Raji (cell line): Measurements from ENCODE around the gene CCDC181.

Experiments used
- POLR2A ChIP-seq: IDR thresholded peaks from 2 replicates; pipeline ENCODE4 v1.6.1; 2011; ENCODE audit warnings: low read depth, low read length, control low read depth; ENCODE audit not compliant: insufficient read depth

The CCDC181 gene

GRCh38 chr1:169451218-169451824 is 24.0 kb upstream of the CCDC181 start:
- no peak for TF ChIP-seq POLR2A

- no peak for TF ChIP-seq POLR2A
Observed at GRCh38 chr1:169443923-169444322, 16.6 kb upstream of the CCDC181 start.

DNA sequence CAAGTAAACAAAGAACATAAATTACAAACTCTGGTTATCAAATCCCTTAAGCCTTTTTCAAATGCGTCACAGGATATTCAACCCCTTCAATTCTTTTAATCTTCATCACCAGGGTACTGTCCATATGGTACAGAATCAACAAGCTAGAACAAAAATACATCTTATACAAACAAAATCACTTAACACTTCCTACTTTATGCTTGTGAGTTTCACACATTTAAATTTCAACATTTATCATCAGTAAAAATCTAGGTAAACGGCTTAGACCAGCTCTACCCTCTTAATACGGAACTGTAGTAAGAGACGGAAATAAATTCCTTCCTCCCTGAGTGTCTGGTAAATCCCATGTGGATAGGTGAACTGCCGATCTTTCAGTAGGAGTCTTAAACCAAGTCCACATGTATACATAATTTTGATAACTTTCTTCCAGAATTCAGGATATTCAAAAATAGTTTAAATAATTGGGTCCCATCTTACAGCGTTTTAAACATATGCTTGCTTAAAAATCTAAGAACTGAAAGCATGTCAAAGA is 1.0 kb downstream of the CCDC181 start:
- TF ChIP-seq POLR2A: no peak

DNA sequence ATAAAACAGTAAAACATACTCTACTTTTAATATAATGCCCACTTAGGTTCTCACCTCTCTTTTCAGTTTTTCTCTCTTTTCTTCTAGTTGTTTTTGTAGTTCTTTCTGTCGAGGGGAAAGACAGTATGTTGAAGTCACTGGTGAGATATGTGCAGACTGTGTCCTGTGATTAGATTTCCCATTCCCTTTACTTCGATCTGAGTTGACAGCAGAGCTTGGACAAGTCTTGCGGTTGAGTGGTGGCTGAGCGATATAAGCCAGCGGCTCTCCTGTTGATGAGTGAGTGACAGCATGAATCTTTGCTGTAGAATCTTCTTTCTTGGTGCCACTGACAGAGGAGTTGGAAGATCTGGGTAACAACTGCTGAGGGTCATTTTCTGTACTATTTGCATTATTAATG is 6.0 kb downstream of the CCDC181 start:
- no peak for TF ChIP-seq POLR2A

DNA sequence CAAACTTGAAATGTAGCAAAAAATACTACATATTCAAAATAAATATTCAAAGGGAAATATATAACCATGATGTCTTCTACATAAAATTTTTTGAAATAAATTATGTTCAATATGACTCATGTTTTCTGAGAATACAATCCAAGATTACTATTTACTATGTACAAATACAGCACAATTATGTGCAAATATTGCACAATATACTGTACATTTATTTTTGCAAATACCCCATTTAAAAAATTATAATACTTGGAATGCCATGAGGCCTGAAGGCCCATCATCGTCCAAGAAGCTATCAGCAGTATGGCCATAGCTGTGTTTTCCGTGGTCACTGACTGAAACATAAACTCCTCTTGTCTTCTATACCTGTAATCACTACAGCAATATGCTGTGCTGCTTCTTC is 12.3 kb downstream of the CCDC181 start:
- TF ChIP-seq POLR2A: no peak

DNA sequence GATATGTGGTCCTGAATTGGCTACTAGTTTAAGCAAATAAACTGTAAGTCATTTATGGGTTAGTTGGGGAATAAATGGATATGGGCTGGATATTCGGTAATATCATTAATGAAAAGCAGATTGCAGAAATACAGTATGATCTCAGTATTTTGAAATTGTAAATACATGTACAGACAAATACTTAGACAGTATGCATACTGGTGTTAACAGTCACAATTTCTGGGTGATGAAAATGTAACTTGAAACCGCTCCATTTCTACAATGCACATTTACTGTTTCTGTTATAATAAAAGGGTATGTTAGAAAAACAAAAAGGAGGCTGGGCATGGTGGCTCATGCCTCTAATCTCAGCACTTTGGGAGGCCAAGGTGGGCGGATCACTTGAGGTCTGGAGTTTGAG is 31.3 kb downstream of the CCDC181 start:
- TF ChIP-seq POLR2A: no peak

DNA sequence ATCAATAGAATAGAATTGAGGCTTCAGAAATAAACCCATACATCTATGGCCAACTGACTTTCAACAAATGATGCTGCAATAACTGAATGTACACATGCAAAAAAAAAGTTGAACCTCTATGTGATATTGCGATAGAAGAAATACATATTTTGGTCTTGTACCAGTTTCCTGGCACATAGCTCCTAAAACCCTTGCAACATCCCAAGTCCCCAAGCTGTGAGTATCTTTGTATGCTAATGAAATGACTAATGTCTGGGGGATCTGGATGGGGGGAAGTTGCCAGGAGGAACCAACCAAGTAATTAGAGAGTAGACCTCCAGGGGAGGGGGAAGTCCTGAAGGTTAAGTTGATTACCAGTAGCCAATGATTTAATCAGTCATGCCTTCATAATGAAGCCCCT is 34.9 kb downstream of the CCDC181 start:
- TF ChIP-seq POLR2A: no peak

- TF ChIP-seq POLR2A: no peak
Observed at GRCh38 chr1:169390303-169390702, 37.0 kb downstream of the CCDC181 start.

- TF ChIP-seq POLR2A: no peak
Observed at GRCh38 chr1:169387399-169387798, 39.9 kb downstream of the CCDC181 start.

DNA sequence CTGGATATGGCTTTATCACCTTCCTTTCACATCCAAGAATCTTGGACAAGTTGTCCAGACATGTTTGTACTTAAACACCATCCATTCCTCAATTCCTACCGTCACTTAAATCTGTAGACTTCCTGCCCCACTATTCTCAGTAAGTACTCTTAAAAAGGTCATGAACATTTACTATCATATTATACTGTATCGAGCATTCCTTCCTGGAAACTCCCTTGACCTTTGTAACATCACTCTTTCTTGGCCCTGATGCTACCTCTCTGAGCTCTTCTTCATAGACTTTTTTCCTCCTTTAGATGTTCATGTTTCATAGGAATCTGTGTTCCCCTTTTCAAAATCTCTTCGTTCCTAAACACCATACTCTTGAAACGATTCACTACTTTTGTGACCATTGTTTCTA is 43.8 kb downstream of the CCDC181 start:
- TF ChIP-seq POLR2A: no peak

GRCh38 chr1:169381162-169381561 is 46.1 kb downstream of the CCDC181 start:
- TF ChIP-seq POLR2A: no peak

DNA sequence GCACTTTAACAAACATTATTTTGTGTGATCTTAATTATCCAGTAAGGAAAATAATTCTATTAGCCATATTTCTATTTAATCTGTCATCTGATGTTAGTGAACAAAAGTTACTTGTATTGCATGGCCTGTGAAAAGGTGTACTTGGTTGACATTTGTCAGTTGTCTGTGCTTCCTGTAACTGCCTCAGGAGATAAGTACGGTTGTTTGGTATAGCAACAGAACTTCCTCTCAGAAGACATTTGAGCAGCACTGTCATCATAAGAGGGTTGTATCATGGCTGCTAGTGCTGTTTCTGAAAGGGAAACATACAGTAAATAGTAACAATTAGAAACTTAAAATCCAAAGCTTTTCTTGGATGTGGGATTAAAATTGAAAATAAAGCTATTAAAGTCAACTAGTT is 55.9 kb downstream of the CCDC181 start:
- no peak for TF ChIP-seq POLR2A

DNA sequence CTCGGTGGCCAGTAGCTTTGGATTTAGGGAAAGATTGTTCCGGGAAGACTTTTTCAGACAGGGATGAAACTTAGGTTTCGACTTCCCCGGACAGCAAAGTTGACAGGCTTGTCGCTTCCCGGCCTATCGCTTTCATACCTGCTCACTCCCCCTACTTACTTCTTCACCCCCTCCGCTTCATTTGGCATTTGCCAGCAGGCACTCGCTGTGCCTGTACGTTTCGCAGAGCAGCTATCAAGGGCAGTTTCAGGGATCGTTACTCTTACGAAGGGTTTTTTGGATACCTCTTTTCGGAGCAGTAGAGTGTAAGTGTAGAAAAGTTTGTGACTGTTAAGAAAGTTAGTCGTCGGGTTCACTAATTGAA is 58.9 kb downstream of the CCDC181 start:
- no peak for TF ChIP-seq POLR2A

DNA sequence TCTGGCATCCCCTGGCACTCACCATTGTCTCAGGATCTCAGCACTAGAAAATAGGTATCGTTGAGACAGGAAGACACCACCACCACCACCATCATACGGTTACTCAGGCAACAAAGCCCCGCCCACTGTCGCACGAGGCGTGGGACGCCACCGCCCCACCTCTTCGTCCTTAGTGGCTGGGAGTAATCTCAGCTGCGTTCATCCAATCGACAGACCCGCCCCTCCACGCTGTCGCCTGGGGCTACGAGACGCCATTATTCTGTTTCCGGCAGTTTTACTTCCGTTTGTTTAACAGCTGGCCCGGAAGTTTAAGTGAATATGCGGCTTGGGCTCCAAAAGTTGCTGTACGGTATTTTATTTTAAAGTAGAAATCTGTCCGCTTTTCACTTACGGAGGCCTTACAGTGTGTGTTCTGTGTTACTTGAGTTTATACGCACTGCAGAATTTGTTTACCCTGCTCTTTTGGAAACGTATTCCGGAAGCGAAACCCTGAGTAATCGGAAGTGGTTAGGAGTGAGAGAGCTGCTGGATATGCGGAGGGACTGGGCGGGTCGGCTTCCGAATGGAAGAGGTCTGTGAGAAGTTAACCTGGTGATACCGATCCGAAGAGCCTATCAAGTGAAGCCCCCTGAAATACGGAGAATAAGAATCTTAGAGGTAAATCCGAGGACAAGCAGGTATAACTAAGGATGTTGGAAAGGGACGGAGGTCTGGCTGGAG is 59.4 kb downstream of the CCDC181 start, which contains the start of the genes BLZF1 and NME7:
BLZF1 (plus strand) TSS at position 510 of the 720 bp plus-strand sequence. CDS start 1,328 bp downstream, outside the sequence.
NME7 (minus strand) TSS at position 112 of the 720 bp plus-strand sequence; CDS start at position 25, 87 bp downstream.
- peak; percentile 33; the same call in 1 of the 2 replicates for TF ChIP-seq POLR2A

DNA sequence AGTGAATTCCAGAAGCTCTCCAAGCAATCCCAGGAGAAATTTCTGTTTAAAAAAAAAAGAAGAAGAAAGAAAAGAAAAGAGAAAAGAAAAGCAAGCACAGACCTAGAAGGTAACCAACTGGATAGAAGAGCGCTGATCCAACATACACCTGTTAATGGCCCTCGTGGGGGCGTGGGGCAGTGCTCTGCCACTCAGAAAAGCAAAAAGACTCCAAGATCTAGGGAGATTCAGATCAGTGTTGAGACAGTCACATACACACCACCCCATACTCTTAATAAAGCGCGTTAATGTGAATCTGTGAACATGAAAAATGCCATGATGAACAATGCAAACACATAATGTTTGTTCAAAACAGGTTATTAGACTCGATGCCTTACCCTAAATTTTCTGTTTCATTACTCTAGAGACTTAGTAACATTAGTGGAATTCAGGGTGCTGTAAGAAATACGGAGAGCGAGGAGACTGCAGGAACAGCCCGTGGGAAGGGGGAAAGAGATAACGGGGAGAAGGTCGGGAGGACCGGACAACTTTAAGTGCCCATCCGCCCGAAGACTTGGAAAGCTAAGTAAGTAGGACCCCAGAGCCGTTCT is 60.1 kb downstream of the CCDC181 start:
- no peak for TF ChIP-seq POLR2A

- TF ChIP-seq POLR2A: no peak
Observed at GRCh38 chr1:169364948-169365347, 62.3 kb downstream of the CCDC181 start.
